Osteocyte (in vitro differentiated cells): Measurements from ENCODE around the gene GNAL. TPM values are rescaled to one million over a fixed set of nuclear protein-coding genes. Genes with fewer than 3 reads are reported as not detected.
"Not testable (repeated sequence)": the region's sequence is repeated elsewhere in the genome, so short reads cannot be mapped to it uniquely, and the experiment has no call there.

Experiments used
- DNase-seq: peaks from one replicate; pipeline ENCODE4 v3.0.0; 2021; ENCODE audit warnings: mixed read lengths; ENCODE audit not compliant: unreplicated experiment; ENCODE audit errors: extremely low spot score
- H3K27ac Mint-ChIP-seq: one replicate; pipeline ENCODE4 v1.8.0; 2021; ENCODE audit warnings: mild to moderate bottlenecking, mixed read lengths; ENCODE audit not compliant: unreplicated experiment
- H3K27me3 Mint-ChIP-seq: one replicate; pipeline ENCODE4 v1.8.0; 2021; ENCODE audit warnings: mixed read lengths; ENCODE audit not compliant: unreplicated experiment
- H3K36me3 Mint-ChIP-seq: one replicate; pipeline ENCODE4 v1.8.0; 2021; ENCODE audit warnings: mixed read lengths; ENCODE audit not compliant: unreplicated experiment
- H3K4me1 Mint-ChIP-seq: one replicate; pipeline ENCODE4 v1.8.0; 2021; ENCODE audit warnings: mixed read lengths; ENCODE audit not compliant: unreplicated experiment
- H3K4me3 Mint-ChIP-seq: one replicate; pipeline ENCODE4 v1.8.0; 2021; ENCODE audit warnings: mild to moderate bottlenecking, moderate library complexity, mixed read lengths; ENCODE audit not compliant: unreplicated experiment
- H3K9me3 Mint-ChIP-seq: one replicate; pipeline ENCODE4 v1.8.0; 2021; ENCODE audit warnings: mixed read lengths; ENCODE audit not compliant: unreplicated experiment
- CTCF ChIP-seq: fragments of 200-600 bp; sonication (generic); IDR thresholded peaks from 2 replicates; pipeline ENCODE4 v1.5.0; 2021; ENCODE audit warnings: antibody characterized with exemption, mild to moderate bottlenecking, moderate library complexity
- total RNA-seq: library from RNA; stranded (reverse); gene quantifications from 2 replicates; pipeline ENCODE4 v1.2.1, GENCODE V29; 2021

The GNAL gene
- total RNA-seq, 1 donor from 2014 or later, result 1.2 TPM

GRCh38 chr18:11700876-11701275, 11.8 kb downstream of the GNAL start:
- Mint-ChIP-seq H3K4me1 (no peaks in the 10 kb centered on the region), H3K4me3 (no peak overlapping the region), H3K27ac (no peak overlapping the region), H3K27me3 (peaks cover 43% of the 10 kb centered on the region), H3K9me3 (no peaks in the 10 kb centered on the region), H3K36me3 (no peaks in the 10 kb centered on the region)
- TF ChIP-seq CTCF, result no peak
- DNase-seq, result no peak

- Mint-ChIP-seq H3K27ac (no peak overlapping the region), H3K27me3 (peaks cover 58% of the 10 kb centered on the region), H3K4me3 (no peak overlapping the region), H3K4me1 (no peaks in the 10 kb centered on the region), H3K36me3 (no peaks in the 10 kb centered on the region), H3K9me3 (peaks cover 17% of the 10 kb centered on the region)
- DNase-seq, result no peak
- no peak for TF ChIP-seq CTCF
Observed at GRCh38 chr18:11710578-11710977, 21.5 kb downstream of the GNAL start.

GRCh38 chr18:11713756-11714155, 24.7 kb downstream of the GNAL start:
- no peak for DNase-seq
- TF ChIP-seq CTCF, result no peak
- Mint-ChIP-seq H3K36me3 (no peaks in the 10 kb centered on the region), H3K4me1 (no peaks in the 10 kb centered on the region), H3K27ac (no peak overlapping the region), H3K4me3 (no peak overlapping the region), H3K9me3 (peaks cover 16% of the 10 kb centered on the region), H3K27me3 (peaks cover 53% of the 10 kb centered on the region)

- no peak for TF ChIP-seq CTCF
- Mint-ChIP-seq H3K36me3 (no peaks in the 10 kb centered on the region), H3K4me3 (no peak overlapping the region), H3K27me3 (peaks cover 52% of the 10 kb centered on the region), H3K27ac (no peak overlapping the region), H3K4me1 (no peaks in the 10 kb centered on the region), H3K9me3 (peaks cover 9% of the 10 kb centered on the region)
- DNase-seq, result no peak
Observed at GRCh38 chr18:11714244-11714918, 25.3 kb downstream of the GNAL start.

DNA sequence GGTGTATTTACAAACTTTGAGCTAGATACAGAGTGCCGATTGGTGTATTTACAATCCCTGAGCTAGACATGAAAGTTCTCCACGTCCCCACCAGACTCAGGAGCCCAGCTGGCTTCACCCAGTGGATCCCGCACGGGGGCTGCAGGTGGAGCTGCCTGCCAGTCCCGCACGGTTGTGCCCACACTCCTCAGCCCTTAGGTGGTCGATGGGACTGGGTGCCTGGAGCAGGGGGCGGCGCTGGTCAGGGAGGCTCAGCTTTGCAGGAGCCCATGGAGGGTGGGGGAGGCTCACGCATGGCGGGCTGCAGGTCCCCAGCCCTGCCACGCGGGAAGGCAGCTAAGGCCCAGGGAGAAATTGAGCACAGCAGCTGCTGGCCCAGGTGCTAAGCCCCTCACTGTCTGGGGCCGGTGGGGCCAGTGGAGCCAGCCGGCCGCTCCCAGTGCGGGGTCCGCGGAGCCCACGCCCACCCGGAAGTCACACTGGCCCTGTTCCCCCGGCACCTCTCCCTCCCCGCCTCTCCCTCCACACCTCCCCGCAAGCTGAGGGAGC, 27.8 kb downstream of the GNAL start:
- not testable (repeated sequence) for H3K4me3 Mint-ChIP-seq

More for the DNA sequence above, 27.8 kb downstream of the GNAL start:
- DNase-seq, H3K9me3 Mint-ChIP-seq, H3K4me1 Mint-ChIP-seq, H3K36me3 Mint-ChIP-seq, H3K27ac Mint-ChIP-seq: not testable (repeated sequence)
- H3K27me3 Mint-ChIP-seq, result peaks cover 52% of the 10 kb centered on the region
